A375 (cell line): ENCODE data around the gene TMEM62. TPM values are rescaled to one million over a fixed set of nuclear protein-coding genes. Genes with fewer than 3 reads are reported as not detected.

ENCODE experiments used
- small RNA-seq: library from RNA; depleted of rRNA; stranded (forward); fragments of <200 nt; gene quantifications from one replicate; pipeline ENCODE3, GENCODE V24; 2014
- total RNA-seq: library from RNA; depleted of rRNA; stranded (reverse); fragments of >200 nt; shearing (Covaris generic); gene quantifications from 2 replicates; pipeline ENCODE4 v1.2.3, GENCODE V29; 2014; rRNA removed

Gene TMEM62
- total RNA-seq = 21.7 and 25.8 TPM in 2 replicates

DNA sequence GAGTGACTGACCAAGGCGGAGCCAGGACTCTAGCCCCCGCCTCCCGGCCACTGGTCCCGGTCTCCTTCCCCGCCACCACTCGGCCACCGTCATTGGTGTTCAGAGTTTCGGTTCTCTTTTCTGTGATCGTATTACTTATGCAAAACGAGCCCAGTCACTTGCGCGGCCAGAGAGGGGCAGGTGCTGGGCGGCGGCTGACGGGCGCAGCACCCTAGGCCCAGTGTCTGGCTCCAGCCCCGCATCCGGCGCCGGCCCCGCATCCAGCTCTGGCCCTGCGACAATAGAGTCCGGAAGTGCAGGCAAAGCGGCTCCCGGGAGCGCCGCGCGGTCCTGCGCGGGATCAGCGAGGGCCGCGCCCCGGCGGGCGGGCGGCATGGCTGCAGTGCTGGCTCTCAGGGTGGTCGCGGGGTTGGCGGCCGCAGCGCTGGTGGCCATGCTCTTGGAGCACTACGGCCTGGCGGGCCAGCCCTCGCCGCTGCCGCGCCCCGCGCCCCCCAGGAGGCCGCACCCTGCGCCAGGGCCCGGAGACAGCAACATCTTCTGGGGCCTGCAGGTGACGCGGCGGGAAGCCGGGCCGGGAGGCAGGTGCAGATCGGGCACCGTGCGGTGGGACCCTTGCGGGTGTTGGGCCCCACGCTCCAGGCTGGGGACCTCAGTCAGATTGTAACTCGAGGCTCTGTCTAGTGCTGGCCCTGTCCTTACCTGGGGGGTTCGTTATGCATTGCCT, at the start of gene TMEM62:
TSS of gene TMEM62 (plus strand) at position 157 of the 727 bp plus-strand sequence. CDS start at position 374, 217 bp downstream.

DNA sequence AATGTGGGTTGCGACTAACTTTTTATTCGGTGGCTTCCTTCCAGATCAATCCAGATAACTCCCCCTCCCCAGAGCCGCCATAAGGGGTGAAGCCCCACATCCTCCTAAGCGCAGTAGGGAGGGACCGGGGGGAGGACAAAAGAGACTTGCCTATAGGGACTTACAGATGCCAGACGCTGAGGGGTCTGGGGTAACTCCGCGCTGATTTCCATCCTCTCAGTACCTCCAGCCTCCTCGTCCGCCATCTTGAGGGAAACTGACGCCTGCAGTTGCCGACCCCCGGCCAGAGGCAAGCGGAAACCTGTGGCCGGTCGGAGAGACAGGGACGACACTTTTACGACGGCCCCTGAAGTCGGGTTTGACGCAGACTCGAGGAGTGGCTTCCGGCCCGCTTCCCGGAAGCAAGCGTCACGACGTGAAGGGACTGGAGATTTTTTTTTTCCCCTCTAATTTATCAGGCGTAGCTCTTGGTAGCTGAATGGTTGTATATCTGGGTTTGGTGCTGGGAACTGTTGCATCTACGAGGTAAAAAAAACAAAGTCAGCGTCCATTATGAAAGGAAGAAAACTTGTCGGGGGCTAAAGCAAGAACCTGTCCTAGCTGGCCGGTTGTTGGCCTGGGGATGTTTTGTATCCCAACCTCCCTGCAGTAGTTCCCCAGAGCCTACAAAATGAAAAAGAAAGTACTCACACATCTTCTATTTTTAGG, 27.5 kb upstream of the TMEM62 start, which contains the start of gene UBR1:
TSS of gene UBR1 (minus strand) at position 261 of the 708 bp plus-strand sequence. CDS start at position 245, 16 bp downstream.

DNA sequence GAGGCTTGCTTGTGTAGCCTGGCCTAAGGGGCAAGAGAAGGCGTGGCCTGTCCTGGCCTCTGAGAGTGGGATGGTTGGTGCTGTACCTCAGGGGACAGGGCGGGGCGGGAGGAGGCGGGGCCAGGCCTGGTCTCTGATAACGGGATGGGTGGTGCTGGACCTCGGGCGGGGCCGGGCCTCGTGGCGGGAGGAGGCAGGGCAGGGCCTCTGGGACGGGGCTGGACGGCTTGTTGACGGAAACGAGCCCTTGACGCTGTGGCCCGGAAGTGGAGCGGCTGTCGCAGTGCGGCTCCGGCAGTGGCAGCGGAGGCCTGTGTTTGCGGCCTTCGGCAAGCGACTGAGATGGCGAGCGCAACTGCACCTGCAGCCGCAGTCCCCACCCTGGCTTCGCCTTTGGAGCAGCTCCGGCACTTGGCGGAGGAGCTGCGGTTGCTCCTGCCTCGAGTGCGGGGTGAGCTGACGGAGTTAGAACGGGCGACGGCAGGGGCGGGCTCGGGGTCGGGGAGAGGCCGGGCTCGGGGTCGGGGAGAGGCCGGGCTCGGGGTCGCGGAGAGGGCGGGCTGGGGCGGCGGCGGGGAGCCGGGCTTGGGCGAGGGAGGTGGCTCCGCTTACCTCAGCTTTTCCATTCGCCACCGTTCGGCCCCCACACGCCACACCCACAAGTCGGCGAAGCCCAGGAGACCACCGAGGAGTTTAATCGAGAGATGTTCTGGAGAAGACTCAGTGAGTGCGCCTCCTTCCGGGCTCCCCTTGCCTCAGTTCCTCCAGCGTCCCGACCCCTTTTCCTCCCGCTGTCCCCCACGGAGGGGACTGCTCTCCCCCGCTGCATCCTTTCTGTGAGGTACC, 52.0 kb downstream of the TMEM62 start, which contains the start of gene CCNDBP1:
TSS of gene CCNDBP1 (plus strand) at position 247 of the 846 bp plus-strand sequence. CDS start at position 343, 96 bp downstream.

DNA sequence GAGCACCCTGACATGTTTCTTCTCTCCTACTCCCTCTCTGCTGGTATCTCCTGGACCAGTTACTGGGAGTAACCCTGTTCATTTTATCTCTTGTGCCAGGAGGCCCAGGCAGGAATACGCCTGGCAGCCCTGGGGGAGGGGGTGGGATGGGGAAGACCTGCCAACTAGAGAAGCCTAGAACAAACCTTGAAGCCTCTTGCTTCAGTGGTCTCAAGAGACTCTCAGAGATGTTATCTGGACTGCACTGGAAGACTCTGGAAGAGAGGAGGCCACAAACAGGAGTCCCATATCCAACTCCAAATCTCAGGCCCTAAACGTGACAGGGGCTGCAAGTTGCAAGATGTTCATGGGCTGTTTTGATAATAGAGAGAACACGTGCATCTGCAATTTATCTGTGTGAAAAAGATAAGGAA, 87.6 kb downstream of the TMEM62 start, which contains the start of gene EPB42:
TSS of gene EPB42 (minus strand) at position 28 of the 413 bp plus-strand sequence. CDS start 193 bp downstream, outside the sequence.

Small RNA genes lying within 50 kb of the gene (small RNA-seq; reads per million reads assigned to genes)
- not detected for gene AC068724.2

Other genes with a start within 250 kb of the TMEM62 start
- 8.9 and 9.6 TPM in 2 replicates for gene TTBK2, start 212.8 kb upstream of the TMEM62 start, total RNA-seq
- gene UBR1, start 27.5 kb upstream of the TMEM62 start, total RNA-seq = 31.7 and 32.2 TPM in 2 replicates
- gene CCNDBP1, start 51.8 kb downstream of the TMEM62 start, total RNA-seq = 51.1 and 53.4 TPM in 2 replicates
- gene EPB42, start 87.4 kb downstream of the TMEM62 start, total RNA-seq = not detected in 2 replicates
- gene TGM5, start 133.3 kb downstream of the TMEM62 start, total RNA-seq = 0.66 TPM in 1 of 2 replicates, not detected in the other
- gene TGM7, start 168.7 kb downstream of the TMEM62 start, total RNA-seq = not detected in 2 replicates
- gene LCMT2, start 197.0 kb downstream of the TMEM62 start, total RNA-seq = 16.9 and 19.5 TPM in 2 replicates
- gene ZSCAN29, start 237.5 kb downstream of the TMEM62 start, total RNA-seq = 21.9 and 24.0 TPM in 2 replicates
- gene TUBGCP4, start 237.5 kb downstream of the TMEM62 start, total RNA-seq = 12.4 and 12.6 TPM in 2 replicates